PFSK-1 (cell line): ENCODE results near the gene GPR141.

Experiments used
- FOXP2 ChIP-seq: optimal IDR thresholded peaks from 2 replicates; pipeline ENCODE3; 2011; ENCODE audit warnings: borderline replicate concordance, control low read depth, inconsistent platforms; ENCODE audit not compliant: insufficient read depth; ENCODE audit errors: extremely low read length, extremely low read depth
- POLR2AphosphoS5 ChIP-seq: IDR thresholded peaks from 2 replicates; pipeline ENCODE4 v1.6.1; 2012; ENCODE audit warnings: low read depth, mild to moderate bottlenecking, control low read depth, low read length, moderate library complexity
- SIN3A ChIP-seq: IDR thresholded peaks from 2 replicates; pipeline ENCODE4 v1.6.1; 2012; ENCODE audit warnings: mild to moderate bottlenecking, low read length, moderate library complexity, borderline replicate concordance; ENCODE audit not compliant: insufficient read depth
- TAF1 ChIP-seq: IDR thresholded peaks from 2 replicates; pipeline ENCODE4 v1.6.1; 2012; ENCODE audit warnings: low read length, control low read depth, borderline replicate concordance; ENCODE audit not compliant: insufficient read depth
- TF ChIP-seq, protein P1 (sequence below), 2 experiments: IDR thresholded peaks; 2 replicates each; pipeline versions ENCODE4 v1.6.1 to v1.8.0; 2011 to 2012; ENCODE audit warnings: low read depth in 2 of 2, low read length in 2 of 2, control low read depth in 1 of 2, inconsistent platforms in 1 of 2, mild to moderate bottlenecking in 1 of 2, moderate library complexity in 1 of 2; ENCODE audit not compliant: insufficient read depth in 1 of 2

GPR141 gene

DNA sequence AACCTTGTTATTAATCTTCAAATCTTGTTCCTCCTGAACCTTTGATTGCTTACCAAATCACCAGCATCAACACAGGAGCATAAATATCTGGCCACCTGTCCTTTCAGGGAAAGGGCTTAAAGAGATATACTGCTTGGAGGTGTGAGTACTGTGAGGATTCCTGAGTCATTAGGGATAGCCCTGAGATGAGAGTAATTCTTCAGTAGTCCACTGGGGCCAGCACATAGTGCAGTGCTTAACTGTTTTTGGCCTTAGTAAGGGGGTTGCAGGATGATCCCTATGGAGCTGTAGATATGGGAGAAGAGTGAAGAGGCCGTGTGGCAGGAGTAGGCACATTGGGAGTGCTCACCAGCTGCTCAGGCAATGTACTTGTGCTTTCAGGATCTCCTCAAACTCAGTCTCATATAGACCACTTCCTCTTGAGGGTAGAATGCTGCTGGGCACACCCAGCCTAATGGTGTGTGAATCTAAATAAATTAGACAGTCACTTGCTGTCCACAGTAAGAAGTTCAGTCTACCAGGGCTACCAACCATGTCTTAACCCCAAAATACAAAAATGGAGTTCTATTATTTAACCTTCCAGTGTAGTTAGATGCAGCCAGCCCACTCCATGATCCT is 26.5 kb upstream of the GPR141 start:
- TF ChIP-seq SIN3A (no peak), FOXP2 (no peak), POLR2AphosphoS5 (no peak), TAF1 (no peak)
- TF ChIP-seq, protein P1, sequence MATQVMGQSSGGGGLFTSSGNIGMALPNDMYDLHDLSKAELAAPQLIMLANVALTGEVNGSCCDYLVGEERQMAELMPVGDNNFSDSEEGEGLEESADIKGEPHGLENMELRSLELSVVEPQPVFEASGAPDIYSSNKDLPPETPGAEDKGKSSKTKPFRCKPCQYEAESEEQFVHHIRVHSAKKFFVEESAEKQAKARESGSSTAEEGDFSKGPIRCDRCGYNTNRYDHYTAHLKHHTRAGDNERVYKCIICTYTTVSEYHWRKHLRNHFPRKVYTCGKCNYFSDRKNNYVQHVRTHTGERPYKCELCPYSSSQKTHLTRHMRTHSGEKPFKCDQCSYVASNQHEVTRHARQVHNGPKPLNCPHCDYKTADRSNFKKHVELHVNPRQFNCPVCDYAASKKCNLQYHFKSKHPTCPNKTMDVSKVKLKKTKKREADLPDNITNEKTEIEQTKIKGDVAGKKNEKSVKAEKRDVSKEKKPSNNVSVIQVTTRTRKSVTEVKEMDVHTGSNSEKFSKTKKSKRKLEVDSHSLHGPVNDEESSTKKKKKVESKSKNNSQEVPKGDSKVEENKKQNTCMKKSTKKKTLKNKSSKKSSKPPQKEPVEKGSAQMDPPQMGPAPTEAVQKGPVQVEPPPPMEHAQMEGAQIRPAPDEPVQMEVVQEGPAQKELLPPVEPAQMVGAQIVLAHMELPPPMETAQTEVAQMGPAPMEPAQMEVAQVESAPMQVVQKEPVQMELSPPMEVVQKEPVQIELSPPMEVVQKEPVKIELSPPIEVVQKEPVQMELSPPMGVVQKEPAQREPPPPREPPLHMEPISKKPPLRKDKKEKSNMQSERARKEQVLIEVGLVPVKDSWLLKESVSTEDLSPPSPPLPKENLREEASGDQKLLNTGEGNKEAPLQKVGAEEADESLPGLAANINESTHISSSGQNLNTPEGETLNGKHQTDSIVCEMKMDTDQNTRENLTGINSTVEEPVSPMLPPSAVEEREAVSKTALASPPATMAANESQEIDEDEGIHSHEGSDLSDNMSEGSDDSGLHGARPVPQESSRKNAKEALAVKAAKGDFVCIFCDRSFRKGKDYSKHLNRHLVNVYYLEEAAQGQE (IDR thresholded peaks at IDR 0.05; ENCODE audit: insufficient read depth in 1 of 2, low read depth in 2 of 2, low read length in 2 of 2) = no peak

GRCh38 chr7:37657816-37658215 is 25.8 kb upstream of the GPR141 start:
- TF ChIP-seq, protein P1 (IDR thresholded peaks at IDR 0.05; ENCODE audit: insufficient read depth in 1 of 2, low read depth in 2 of 2, low read length in 2 of 2) = no peak
- TF ChIP-seq SIN3A = no peak

GRCh38 chr7:37659971-37660565 is 23.5 kb upstream of the GPR141 start:
- no peak for TF ChIP-seq TAF1

DNA sequence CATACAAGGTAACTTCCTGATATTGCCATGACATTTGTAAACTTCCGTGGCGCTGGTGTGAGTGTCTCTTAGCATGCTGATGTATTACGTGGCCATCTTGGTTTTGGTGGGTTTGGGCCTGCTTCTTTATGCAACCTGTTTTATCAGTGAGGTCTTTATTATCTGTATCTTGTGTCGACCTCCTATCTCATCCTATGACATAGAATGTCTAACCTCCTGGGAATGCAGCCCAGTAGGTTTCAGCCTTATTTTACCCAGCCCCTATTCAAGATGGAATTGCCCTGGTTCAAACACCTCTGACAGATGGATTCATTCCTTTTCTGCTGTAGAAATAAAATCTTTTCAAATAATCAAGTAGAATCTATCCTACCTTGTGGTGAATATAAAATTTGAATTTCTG is 23.0 kb upstream of the GPR141 start:
- TF ChIP-seq, protein P1 (IDR thresholded peaks at IDR 0.05; ENCODE audit: insufficient read depth in 1 of 2, low read depth in 2 of 2, low read length in 2 of 2) = no peak
- TF ChIP-seq SIN3A (no peak), TAF1 (no peak), POLR2AphosphoS5 (no peak), FOXP2 (no peak)

- TF ChIP-seq, protein P1 (IDR thresholded peaks at IDR 0.05; ENCODE audit: insufficient read depth in 1 of 2, low read depth in 2 of 2, low read length in 2 of 2) = no peak
- TF ChIP-seq FOXP2 (no peak), SIN3A (no peak), POLR2AphosphoS5 (no peak), TAF1 (no peak)
Observed at GRCh38 chr7:37663693-37664092, 19.9 kb upstream of the GPR141 start.
